Stimulated activated CD4-positive, alpha-beta T cell treated with anti-CD3 and anti-CD28 coated beads, Interleukin-1b, Interleukin-23, amount 100 ng/mL, for 48 hours (primary cell): ENCODE measurements around the gene TOR4A.

Source experiments
- DNase-seq: peaks from one replicate; pipeline ENCODE4 v3.0.0-alpha.2; 2020

Gene TOR4A

DNA sequence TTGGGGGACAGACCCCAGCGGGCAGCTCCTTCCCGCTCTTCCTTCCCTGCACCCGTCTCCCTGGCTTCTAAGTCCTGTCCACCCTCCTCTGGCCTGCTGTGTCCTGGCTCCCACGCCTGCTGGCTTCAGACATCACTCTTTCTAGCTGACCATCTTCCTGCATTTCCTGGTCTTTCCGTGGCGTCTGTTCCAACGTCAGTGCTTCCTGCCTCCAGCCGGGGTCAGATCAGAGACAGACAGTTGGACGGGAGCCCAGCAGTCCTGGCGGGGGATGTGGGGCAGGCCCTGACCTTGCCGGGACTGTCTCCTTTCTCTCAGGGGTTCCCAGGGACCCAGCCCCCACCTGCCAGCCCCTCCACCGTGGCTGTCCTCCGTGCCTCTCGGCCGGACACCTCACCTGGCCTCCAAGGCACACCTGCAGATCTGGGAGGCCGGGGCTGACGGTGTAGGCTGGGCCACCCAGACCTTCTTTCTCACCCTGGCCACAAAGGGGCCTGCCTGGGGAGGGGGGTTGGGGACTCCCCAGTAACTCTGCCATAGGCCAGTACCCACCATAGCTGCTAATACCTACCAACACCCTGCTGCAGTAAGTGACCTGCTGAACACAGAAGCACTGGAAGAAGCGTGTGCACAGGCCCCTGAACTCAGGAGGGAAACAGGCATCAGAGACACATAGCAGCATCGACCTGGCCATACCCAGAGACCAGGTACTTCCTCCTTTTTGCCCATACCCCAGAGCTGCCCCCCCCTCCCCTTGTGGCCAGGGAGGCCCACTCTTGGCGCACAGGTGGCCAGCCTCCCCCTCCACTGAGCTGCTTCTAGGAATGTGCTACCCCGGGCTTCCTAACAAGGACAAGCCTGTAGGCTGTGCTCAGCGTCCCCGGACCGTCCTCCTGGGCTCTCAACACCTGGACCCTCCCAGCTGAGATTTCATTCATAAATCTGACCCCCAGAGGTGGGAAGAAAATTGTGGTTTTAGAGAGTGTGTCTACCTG lies 19.4 kb downstream of the TOR4A start:
- no peak for DNase-seq

- DNase-seq = no peak
Observed at GRCh38 chr9:137297966-137298365, 20.4 kb downstream of the TOR4A start.

DNA sequence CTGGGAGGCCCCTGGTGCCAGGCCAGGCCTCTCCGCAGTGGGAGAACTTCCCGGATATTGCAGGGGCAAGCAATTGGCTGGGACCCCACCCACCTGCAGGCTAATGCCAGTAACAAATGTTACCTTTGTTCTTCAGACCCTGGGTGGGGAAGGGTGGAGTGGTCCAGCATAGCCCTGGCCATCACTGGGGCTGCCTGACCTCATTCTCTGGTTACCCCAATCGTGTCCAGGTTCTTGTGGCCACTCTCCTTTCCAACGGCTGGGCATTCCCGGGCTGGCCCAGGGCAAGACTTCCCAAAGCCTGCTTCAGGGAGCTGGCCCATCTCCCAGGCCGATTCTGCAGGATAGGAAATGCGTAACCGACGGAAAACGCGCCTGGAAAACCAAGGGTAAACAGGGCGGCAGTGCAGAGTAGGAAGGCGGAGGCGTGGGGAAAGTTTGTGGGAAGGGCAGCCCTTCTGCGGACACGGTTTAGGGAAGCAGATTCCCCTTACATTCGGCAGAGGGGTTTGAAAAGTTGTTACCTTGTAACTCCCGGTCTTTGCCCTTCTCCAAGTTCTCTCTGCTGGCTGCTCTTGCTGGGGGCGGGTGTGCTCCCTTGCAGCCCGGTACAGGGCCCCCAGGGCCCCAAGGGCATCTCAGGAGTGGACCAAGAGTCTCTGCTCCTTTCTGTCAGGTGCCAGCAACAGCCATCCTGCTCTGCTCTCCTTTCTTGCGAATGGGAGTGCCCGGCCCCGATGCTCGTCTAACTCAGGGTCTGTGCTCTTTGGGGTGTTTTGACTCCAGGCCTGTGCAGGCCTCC lies 21.1 kb downstream of the TOR4A start:
- no peak for DNase-seq

DNA sequence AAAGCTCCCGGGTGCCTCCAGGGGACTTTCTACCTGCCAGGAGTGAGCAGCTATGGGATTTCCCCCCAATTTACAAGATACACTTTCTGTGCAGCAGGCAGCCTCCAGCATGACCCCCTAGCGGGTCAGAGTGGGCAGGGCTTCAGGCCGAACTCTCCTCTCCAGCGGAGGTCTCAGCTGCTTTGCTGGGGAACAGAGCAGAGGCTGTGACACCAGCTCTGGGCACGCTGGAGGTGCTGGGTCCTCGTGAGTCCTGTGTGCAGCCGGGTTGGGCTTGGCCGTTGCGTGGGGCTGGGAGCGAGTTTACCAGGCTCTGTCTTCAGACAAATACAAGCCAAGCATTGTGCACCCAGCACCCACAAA lies 21.7 kb downstream of the TOR4A start:
- no peak for DNase-seq

- no peak for DNase-seq
Observed at GRCh38 chr9:137299938-137300337, 22.4 kb downstream of the TOR4A start.

GRCh38 chr9:137300567-137301080 lies 23.1 kb downstream of the TOR4A start:
- DNase-seq = no peak

GRCh38 chr9:137301081-137301947 lies 23.8 kb downstream of the TOR4A start:
- DNase-seq = no peak

- peak; percentile 89 for DNase-seq
Observed at GRCh38 chr9:137302118-137302448, 24.6 kb downstream of the TOR4A start, which contains the start of gene NRARP. NRARP (minus strand) TSS chr9:137302271; CDS start chr9:137301928, 343 bp downstream.

DNA sequence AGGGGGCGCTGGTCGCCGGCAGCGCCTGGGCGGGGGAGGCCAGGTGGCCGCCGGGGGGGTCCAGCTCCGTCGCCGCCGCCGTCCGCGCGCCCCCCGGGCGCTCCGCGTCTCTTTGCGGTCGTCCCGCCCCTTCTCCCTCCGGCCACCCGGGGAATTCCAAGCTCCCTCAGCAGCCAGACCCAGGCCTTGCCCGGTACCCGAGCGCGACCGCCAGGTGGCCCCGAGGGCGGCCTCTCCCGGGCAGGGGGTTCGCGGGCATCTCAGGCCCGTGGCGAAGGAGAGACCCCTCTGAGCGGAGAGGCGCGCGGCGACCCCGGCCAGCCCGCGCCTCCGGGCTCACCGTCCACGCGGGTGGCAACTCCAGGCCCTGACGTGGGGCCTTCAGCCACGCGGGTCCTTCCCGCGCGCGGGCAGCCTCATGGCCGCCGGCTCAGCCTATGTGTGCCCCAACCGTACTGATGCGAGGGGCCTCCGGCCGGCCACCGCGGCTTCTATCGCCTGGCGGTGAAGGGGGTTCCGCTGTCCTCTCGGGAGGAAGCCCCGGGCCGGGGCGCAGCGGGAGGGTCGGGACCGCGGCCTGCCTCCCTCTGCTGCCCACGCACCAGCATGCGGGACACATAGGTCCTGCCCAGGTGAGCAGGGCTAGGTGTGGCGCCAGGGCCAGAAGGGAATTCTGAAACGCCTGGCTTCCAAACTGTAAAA lies 25.1 kb downstream of the TOR4A start:
- no peak for DNase-seq

DNA sequence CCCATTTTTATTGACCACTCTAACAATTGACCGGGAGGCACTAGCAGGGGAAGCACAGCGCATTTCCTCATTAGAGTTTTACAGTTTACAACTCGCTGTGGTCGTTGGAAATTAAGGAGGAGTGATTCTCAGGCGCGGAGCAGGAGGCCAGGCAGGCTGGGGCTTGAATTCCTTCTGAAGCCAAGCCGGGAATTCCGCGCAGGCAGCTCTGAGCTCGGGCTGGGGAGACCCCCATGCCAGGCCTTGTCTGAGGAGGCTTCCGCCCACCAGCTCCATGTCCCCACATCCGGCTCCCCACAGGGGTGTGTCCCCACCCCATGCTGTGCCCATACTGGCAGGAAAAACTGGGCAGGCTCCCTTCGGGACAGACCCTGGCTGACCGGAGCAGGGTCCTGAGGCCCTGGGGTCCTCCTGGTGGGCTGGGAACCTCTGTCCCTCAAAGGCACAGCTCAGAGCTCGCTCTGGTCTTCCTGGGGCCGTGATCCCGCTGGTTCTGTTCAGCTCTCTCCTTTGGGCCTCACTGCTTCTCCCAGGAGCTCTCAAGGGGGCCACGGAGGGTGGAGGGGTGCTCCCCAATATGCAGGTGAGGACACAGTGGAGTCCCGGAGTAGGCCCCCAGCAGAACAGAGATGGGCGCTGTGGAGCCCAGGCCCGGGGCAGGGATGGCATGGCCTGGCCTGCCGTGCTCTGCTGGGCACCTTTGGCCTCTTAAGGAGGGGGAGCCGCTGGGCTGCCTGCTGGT lies 25.8 kb downstream of the TOR4A start:
- DNase-seq = no peak

DNA sequence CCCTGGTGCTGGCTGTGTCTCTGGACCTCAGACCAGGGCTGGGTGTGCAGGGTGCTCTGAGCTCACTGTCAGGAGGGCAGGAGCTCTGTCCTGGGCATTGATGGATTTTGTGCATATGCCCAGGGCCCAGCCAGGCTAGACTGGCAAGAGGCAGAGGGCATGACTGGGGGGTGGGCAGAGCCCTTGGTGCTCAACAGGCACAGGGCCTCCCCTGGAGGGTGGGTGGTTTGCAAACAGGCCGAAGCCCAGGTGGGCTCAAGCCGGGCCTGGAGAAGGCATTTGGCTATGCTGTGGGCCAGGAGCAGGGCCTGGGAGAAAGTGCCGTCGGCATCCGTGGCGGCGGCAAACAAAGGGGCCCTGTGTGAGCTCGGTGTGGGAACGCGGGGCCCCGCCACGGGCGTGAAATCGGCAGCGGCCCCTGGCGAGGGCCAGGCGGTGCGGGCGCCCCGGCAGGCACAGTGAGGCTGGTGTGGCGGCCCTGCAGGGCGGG lies 26.4 kb downstream of the TOR4A start:
- no peak for DNase-seq

DNA sequence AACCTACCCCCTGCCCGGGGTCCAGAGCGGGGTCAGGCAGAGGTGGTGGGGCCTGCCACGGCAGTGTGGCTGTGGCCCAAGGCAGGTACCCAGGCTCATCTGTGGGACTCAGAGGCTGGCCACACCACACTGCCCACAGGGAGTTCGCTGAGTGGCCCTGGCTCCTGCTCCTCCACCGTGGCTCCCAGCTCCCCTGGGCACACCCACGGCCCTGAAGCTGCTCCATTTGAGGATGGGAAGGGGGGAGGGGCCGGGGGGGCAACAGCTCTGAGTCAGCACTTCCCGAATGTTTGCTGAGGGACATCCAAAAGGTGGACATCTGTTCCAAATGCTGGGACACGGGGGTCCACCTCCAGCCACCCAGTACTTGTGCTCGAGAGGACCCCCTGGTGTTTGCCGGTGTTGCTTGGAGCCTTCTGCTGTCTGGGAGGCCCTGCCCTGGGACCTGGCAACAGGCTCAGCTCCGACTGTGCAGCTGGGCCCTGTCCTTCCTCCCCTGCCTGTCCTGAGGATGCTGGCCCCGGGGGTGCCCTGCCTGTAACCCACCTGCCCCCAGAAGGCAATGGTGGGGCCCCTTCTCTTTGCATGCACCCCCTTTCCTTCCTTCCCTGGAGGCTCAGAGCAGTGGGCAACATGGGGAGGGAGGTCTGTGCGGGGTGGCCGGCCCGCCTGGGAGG lies 27.0 kb downstream of the TOR4A start:
- DNase-seq = no peak

GRCh38 chr9:137305060-137305797 lies 27.7 kb downstream of the TOR4A start:
- DNase-seq = peak; percentile 71

DNA sequence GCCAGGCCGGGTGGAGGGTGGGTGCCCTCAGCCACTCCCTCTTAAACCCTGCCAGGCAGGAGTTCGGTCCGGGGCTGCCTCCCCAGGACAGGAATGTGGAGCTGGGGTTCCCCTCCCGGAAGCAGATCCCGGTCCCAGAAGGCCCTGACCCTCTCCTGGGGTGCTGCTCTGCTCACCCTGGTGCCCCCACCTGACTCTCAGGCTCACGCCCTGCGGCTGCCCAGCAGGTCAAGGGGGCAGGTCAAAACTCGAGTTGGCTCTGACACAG lies 28.2 kb downstream of the TOR4A start:
- no peak for DNase-seq

- DNase-seq = no peak
Observed at GRCh38 chr9:137306066-137306849, 28.7 kb downstream of the TOR4A start.

DNA sequence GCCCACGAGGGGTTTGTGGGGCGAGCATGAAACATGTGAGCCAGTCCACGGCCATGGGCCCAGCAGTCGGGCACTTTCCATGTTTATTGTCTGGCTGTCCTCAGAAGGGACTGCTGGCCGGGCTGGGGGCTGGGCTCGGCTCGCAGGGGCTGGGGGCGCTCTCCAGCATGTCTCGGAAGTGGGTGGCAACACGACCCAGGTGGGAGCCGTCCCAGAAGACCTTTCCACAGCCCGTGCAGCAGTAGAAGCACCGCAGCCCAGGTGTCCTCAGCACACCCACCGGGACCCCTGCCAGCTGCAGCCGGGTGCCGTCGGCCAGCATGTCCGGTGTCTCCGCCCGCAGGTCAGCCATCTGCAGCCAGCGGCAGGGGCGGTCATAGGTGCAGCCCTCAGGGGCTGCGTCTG lies 29.3 kb downstream of the TOR4A start:
- no peak for DNase-seq

DNA sequence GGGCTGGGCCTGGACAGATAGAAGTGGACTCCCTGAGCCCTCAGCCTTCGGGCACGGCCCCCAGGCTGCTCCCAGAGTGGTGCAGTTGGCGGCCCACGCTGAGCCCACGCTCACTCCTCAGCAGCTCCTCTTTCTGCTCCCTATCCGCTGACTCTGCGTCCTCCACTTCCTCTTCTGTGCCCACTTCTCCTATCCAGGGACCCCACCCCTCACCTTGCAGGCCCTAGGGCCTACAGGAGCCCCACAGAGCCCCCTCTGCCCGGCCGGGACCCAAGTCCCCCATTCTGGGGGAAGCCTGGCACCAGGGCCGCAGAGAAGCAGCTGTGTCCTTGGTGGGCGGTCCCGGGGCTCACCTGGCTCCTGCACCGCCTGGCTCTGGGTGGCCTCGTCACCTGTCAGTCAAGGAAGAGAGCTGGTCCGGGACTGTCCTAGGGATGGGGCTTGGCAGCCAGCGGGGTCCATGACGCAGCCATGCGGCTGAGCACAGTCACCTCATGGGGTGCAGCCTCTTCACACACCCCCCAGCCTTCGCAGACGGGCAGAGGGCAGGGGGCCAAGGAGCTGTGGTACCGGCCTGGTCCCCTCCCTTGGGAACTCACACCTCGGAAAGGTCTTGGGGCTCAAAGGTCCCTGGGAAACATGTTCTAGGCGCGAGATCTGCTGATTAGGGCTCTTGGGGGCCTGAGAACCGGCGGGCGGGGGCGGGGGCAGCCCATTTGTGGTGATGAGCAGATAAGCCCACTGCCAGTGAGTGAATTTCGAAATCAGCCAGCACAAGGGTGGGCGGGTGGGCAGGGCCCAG lies 29.9 kb downstream of the TOR4A start:
- DNase-seq = no peak

- DNase-seq = no peak
Observed at GRCh38 chr9:137308057-137308619, 30.6 kb downstream of the TOR4A start.
